ENCODE results near the gene OCA2. TPM values are rescaled to one million over a fixed set of nuclear protein-coding genes. Genes with fewer than 3 reads are reported as not detected.

OCA2 gene
- total RNA-seq, 2 donors from 2014 or later = not detected

DNA sequence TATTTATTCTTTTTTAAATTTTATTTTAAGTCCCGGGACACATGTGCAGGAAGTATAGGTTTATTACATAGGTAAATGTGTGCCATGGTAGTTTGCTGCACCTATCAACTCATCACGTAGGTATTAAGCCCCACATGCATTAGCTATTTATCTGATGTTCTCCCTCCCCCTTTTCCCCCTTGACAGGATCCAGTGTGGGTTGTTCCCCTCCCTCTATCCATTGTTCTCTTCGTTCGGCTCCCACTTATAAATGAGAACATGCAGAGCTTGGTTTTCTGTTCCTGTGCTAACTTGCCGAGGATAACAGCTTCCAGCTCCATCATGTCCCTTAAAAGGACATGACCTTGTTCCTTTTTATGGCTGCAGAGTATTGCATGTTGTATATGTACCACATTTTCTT, 220.3 kb downstream of the OCA2 start:
- H3K4me1 ChIP-seq = no peaks in the 10 kb centered on the region
- H3K36me3 ChIP-seq (replicated peaks in 1 of 2; ENCODE audit: insufficient read depth in 1 of 2, low read depth in 2 of 2) = no peaks in the 10 kb centered on the region
- no peak for TF ChIP-seq POLR2A (IDR thresholded peaks at IDR 0.05)
- TF ChIP-seq, protein P1, sequence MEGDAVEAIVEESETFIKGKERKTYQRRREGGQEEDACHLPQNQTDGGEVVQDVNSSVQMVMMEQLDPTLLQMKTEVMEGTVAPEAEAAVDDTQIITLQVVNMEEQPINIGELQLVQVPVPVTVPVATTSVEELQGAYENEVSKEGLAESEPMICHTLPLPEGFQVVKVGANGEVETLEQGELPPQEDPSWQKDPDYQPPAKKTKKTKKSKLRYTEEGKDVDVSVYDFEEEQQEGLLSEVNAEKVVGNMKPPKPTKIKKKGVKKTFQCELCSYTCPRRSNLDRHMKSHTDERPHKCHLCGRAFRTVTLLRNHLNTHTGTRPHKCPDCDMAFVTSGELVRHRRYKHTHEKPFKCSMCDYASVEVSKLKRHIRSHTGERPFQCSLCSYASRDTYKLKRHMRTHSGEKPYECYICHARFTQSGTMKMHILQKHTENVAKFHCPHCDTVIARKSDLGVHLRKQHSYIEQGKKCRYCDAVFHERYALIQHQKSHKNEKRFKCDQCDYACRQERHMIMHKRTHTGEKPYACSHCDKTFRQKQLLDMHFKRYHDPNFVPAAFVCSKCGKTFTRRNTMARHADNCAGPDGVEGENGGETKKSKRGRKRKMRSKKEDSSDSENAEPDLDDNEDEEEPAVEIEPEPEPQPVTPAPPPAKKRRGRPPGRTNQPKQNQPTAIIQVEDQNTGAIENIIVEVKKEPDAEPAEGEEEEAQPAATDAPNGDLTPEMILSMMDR (IDR thresholded peaks at IDR 0.05) = no peak
- no peak overlapping the region for H3K27ac ChIP-seq
- H3K4me3 ChIP-seq = no peak overlapping the region
- WGBS, 2 donors = 63 to 65% methylated on average over 5 of the region's 5 CpGs
- H3K9me3 ChIP-seq = no peaks in the 10 kb centered on the region
- ATAC-seq (no peak), DNase-seq (no peak)
- intact Hi-C loops (cut with DNase I) = no loop called here
- H3K27me3 ChIP-seq = no peaks in the 10 kb centered on the region

DNA sequence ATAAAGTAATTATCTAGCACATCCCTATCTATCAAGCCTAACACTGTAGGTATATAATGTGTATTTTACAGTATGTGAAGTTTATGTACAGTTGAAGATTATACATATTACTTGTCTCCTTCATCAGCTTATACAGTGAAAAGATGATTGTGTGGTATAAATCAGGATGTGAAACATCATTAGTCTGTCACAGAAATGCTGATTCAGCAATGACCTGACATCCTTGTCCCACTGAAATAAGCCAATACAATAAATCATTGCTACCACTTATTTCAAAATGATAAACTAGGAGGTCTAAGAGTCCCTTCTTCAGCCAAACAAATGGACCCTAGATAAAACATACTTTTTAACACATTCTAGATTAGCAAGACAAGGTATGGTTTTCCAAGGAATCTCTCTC, 225.3 kb downstream of the OCA2 start:
- DNase-seq = no peak
- Histone ChIP-seq H3K4me1 (no peaks in the 10 kb centered on the region), H3K36me3 (replicated peaks in 1 of 2; ENCODE audit: insufficient read depth in 1 of 2, low read depth in 2 of 2) (no peaks in the 10 kb centered on the region), H3K27me3 (no peaks in the 10 kb centered on the region), H3K9me3 (no peaks in the 10 kb centered on the region), H3K4me3 (no peak overlapping the region), H3K27ac (no peak overlapping the region)
- intact Hi-C loops (cut with DNase I) = no loop called here
- ATAC-seq = no peak
- TF ChIP-seq, protein P1 (IDR thresholded peaks at IDR 0.05) = no peak
- TF ChIP-seq POLR2A (IDR thresholded peaks at IDR 0.05) = no peak

DNA sequence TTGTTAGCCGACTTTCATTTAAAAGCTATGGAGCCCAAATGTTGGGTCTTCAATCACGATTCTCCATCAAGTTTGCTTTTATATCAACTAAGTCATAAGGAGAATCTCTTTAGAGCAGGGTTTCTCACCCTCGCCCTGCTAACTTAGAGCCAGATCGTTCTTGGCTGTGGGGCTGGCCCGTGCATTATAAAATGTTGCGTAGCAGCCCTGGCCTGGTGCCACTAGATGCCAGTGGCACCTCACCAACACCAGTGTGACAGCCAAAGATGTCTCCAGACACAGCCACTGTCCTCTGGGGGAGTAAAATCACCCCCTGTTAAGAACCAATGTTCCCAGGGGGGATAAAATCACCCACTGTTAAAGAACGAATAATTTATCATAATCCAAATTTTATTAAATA, 226.1 kb downstream of the OCA2 start:
- H3K4me3 ChIP-seq = no peak overlapping the region
- no peak overlapping the region for H3K27ac ChIP-seq
- H3K4me1 ChIP-seq = no peaks in the 10 kb centered on the region
- 75 to 76% methylated on average over 5 to 7 of the region's 7 CpGs for WGBS, 2 donors
- DNase-seq (no peak), ATAC-seq (no peak)
- intact Hi-C loops (cut with DNase I) = no loop called here
- H3K9me3 ChIP-seq = no peaks in the 10 kb centered on the region
- no peak for TF ChIP-seq POLR2A (IDR thresholded peaks at IDR 0.05)
- TF ChIP-seq, protein P1 (IDR thresholded peaks at IDR 0.05) = no peak
- H3K36me3 ChIP-seq (replicated peaks in 1 of 2; ENCODE audit: insufficient read depth in 1 of 2, low read depth in 2 of 2) = no peaks in the 10 kb centered on the region
- H3K27me3 ChIP-seq = no peaks in the 10 kb centered on the region

DNA sequence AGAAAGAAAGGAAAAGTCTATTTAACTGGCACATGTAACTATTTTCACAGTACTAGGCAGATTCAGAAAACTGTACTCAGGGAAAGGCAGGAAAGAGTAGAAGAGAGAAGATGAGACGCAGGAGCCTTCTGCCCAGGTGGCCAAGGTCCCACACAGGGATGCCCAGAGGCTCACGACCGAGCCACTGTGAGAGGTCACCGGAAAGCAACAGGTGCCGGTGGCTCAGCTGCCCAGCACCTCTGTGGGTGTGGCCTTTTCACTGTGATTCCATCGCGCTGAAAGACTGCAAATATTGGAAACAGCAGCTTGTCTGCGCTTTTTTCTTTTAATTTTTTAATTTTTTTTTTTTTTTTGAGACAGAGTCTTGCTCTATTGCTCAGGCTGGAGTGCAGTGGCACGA, 226.8 kb downstream of the OCA2 start:
- no peak for DNase-seq
- no peak overlapping the region for H3K27ac ChIP-seq
- no peaks in the 10 kb centered on the region for H3K9me3 ChIP-seq
- TF ChIP-seq, protein P1 (IDR thresholded peaks at IDR 0.05) = no peak
- no peaks in the 10 kb centered on the region for H3K36me3 ChIP-seq (replicated peaks in 1 of 2; ENCODE audit: insufficient read depth in 1 of 2, low read depth in 2 of 2)
- no peaks in the 10 kb centered on the region for H3K27me3 ChIP-seq
- ATAC-seq = no peak
- WGBS, 2 donors = 39 to 52% methylated on average over 9 of the region's 9 CpGs
- no peak overlapping the region for H3K4me3 ChIP-seq
- intact Hi-C loops (cut with DNase I) = no loop called here
- no peaks in the 10 kb centered on the region for H3K4me1 ChIP-seq

DNA sequence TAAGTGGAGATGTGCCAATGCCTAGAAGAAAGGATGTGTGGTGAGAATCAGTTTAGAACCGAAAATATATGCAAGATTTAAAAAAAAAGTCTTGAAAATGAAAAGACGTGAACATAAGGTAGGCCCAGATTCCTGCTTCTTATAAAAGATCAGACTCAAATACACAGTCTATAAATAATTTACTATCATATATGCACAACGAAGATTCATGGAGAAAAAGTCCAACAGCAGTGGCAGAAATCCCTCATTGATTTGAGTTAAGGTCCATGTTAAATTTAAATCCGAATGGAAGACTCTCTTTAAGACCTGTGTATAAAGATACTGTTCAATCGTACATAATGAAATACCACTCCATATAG, 227.2 kb downstream of the OCA2 start:
- Histone ChIP-seq H3K27me3 (no peaks in the 10 kb centered on the region), H3K4me3 (no peak overlapping the region), H3K27ac (no peak overlapping the region), H3K4me1 (no peaks in the 10 kb centered on the region), H3K9me3 (no peaks in the 10 kb centered on the region), H3K36me3 (replicated peaks in 1 of 2; ENCODE audit: insufficient read depth in 1 of 2, low read depth in 2 of 2) (no peaks in the 10 kb centered on the region)
- ATAC-seq (no peak), DNase-seq (no peak)
- WGBS, 2 donors = 52 to 58% methylated on average over 5 of the region's 5 CpGs
- intact Hi-C loops (cut with DNase I) = no loop called here
- TF ChIP-seq POLR2A (IDR thresholded peaks at IDR 0.05) = no peak
- TF ChIP-seq, protein P1 (IDR thresholded peaks at IDR 0.05) = no peak
